ENCODE results near the gene PDE10A.

PDE10A gene

DNA sequence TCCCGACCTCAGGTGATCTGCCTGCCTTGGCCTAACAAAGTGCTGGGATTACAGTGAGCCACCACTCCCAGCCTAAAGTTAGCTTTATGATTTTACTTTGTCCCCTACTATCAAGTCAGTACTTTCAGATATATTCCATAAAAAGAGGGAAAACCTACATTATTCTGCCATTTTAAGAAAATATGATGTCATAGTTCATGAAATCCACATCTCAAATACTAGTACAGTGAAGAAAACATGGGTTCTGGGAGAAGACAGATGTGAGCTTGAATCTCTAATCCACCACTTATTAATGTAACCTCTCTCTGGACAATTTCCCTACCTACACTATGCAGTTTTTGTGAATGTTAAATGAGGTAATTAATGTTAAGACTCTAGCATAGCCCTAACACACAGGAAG, 74.5 kb downstream of the PDE10A start:
- Histone ChIP-seq H3K36me3 (ENCODE audit: control insufficient read depth, insufficient read depth, low read length) (no peaks in the 10 kb centered on the region), H3K4me3 (replicated peaks; ENCODE audit: low read depth, low read length) (no peak overlapping the region), H3K27me3 (replicated peaks; ENCODE audit: control insufficient read depth, insufficient read depth, low read length) (no peaks in the 10 kb centered on the region)
- TF ChIP-seq, protein P1, sequence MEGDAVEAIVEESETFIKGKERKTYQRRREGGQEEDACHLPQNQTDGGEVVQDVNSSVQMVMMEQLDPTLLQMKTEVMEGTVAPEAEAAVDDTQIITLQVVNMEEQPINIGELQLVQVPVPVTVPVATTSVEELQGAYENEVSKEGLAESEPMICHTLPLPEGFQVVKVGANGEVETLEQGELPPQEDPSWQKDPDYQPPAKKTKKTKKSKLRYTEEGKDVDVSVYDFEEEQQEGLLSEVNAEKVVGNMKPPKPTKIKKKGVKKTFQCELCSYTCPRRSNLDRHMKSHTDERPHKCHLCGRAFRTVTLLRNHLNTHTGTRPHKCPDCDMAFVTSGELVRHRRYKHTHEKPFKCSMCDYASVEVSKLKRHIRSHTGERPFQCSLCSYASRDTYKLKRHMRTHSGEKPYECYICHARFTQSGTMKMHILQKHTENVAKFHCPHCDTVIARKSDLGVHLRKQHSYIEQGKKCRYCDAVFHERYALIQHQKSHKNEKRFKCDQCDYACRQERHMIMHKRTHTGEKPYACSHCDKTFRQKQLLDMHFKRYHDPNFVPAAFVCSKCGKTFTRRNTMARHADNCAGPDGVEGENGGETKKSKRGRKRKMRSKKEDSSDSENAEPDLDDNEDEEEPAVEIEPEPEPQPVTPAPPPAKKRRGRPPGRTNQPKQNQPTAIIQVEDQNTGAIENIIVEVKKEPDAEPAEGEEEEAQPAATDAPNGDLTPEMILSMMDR (IDR thresholded peaks at IDR 0.05; ENCODE audit: insufficient read depth, low read length, poor library complexity, severe bottlenecking) = no peak
- no peak for DNase-seq (ENCODE audit: extremely low read depth, insufficient read length)

GRCh38 chr6:165587206-165587605, 75.8 kb downstream of the PDE10A start:
- Histone ChIP-seq H3K27me3 (replicated peaks; ENCODE audit: control insufficient read depth, insufficient read depth, low read length) (no peaks in the 10 kb centered on the region), H3K36me3 (ENCODE audit: control insufficient read depth, insufficient read depth, low read length) (no peaks in the 10 kb centered on the region), H3K4me3 (replicated peaks; ENCODE audit: low read depth, low read length) (no peak overlapping the region)
- TF ChIP-seq, protein P1 (IDR thresholded peaks at IDR 0.05; ENCODE audit: insufficient read depth, low read length, poor library complexity, severe bottlenecking) = no peak
- DNase-seq (ENCODE audit: extremely low read depth, insufficient read length) = no peak

- Histone ChIP-seq H3K36me3 (ENCODE audit: control insufficient read depth, insufficient read depth, low read length) (no peaks in the 10 kb centered on the region), H3K4me3 (replicated peaks; ENCODE audit: low read depth, low read length) (no peak overlapping the region), H3K27me3 (replicated peaks; ENCODE audit: control insufficient read depth, insufficient read depth, low read length) (no peaks in the 10 kb centered on the region)
- no peak for DNase-seq (ENCODE audit: extremely low read depth, insufficient read length)
- TF ChIP-seq, protein P1 (IDR thresholded peaks at IDR 0.05; ENCODE audit: insufficient read depth, low read length, poor library complexity, severe bottlenecking) = no peak
Observed at GRCh38 chr6:165586706-165587105, 76.3 kb downstream of the PDE10A start.

DNA sequence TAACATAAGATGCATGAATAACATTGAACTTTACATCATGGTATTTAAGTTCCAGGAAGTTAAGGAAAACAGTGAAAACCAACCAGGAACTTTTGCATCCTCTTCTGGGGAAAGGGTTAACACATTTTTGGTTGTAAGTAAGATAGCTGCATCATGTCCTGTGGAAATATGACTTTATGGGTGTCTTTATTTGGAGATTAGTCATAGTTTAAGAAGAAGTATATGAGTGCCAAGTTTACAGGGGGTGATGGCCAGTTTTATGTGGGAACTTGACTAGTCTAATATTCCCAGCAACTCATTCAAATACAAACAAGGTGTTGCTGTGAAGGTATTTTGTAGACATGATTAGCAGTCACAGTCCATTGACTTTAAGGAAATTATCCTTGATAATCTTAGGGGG, 78.0 kb downstream of the PDE10A start:
- no peaks in the 10 kb centered on the region for H3K36me3 ChIP-seq (ENCODE audit: control insufficient read depth, insufficient read depth, low read length)
- H3K4me3 ChIP-seq (replicated peaks; ENCODE audit: low read depth, low read length) = no peak overlapping the region
- TF ChIP-seq, protein P1 (IDR thresholded peaks at IDR 0.05; ENCODE audit: insufficient read depth, low read length, poor library complexity, severe bottlenecking) = no peak
- H3K27me3 ChIP-seq (replicated peaks; ENCODE audit: control insufficient read depth, insufficient read depth, low read length) = no peaks in the 10 kb centered on the region
- no peak for DNase-seq (ENCODE audit: extremely low read depth, insufficient read length)

DNA sequence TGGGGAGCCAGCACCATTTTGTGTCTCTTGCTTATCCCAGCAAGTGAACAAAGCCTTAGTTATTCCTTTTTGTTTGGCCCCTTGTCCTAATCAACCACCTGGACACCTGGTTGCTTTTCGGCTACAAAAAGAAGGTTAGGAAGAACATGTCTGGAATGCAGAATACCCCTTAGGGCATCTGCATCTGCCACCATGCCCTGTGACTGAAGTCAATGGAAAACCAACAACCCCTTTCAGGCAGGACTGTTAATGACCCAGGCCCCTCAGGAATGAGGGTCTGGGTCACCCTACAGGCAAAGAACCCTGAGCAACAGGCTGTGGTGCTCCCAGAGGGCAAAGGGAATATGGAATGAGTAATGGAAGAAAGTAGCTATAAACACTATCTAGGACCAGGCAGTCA, 78.5 kb downstream of the PDE10A start:
- DNase-seq (ENCODE audit: extremely low read depth, insufficient read length) = no peak
- TF ChIP-seq, protein P1 (IDR thresholded peaks at IDR 0.05; ENCODE audit: insufficient read depth, low read length, poor library complexity, severe bottlenecking) = no peak
- H3K27me3 ChIP-seq (replicated peaks; ENCODE audit: control insufficient read depth, insufficient read depth, low read length) = no peaks in the 10 kb centered on the region
- no peak overlapping the region for H3K4me3 ChIP-seq (replicated peaks; ENCODE audit: low read depth, low read length)
- H3K36me3 ChIP-seq (ENCODE audit: control insufficient read depth, insufficient read depth, low read length) = no peaks in the 10 kb centered on the region

DNA sequence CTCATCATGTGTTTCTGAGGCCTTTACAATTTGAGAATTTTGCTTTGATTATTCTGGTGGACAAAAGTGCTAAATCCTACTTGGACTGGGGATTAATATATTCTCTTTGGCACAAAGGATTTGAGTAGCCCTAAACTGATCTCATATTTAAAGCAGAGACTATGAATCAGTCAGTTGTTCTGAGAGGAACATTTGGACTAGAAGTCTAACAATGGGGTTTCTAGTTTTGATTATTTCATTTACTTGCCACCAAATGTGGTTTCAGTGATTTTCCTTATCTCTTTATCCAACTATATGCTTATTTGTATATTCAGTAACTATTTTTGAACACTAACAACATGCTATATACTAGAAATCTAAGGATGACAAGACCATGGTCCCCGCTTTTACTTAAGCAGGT, 81.4 kb downstream of the PDE10A start:
- Histone ChIP-seq H3K4me3 (replicated peaks; ENCODE audit: low read depth, low read length) (no peak overlapping the region), H3K36me3 (ENCODE audit: control insufficient read depth, insufficient read depth, low read length) (no peaks in the 10 kb centered on the region), H3K27me3 (replicated peaks; ENCODE audit: control insufficient read depth, insufficient read depth, low read length) (no peaks in the 10 kb centered on the region)
- DNase-seq (ENCODE audit: extremely low read depth, insufficient read length) = no peak
- TF ChIP-seq, protein P1 (IDR thresholded peaks at IDR 0.05; ENCODE audit: insufficient read depth, low read length, poor library complexity, severe bottlenecking) = no peak
